Measurements from ENCODE around the gene LYRM4.
A peak's percentile ranks its signal among the peaks of the same experiment; 100 is the strongest.

DNA sequence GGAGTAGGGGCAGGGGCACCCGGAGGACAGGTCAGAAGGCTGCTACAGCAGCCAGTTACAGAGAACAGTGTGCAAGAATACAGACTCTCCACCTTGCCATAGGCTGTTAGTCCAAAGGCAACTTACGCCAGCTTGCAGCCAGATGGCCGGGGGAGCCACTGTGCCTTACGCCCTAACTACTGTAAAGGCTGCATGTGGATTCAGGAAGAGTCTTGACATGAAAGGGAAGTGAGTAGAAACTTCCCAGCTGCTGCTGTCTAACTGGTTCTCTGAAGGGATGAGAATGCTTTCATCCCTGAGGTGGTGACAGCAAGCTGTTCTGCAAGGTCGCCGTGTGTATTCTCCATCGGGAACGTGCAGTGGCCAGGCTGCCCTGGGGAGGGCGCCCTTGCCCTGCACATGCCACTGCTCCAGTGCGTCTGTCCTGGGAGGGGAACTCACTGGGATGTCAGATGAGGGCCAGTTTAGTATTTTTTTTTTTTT lies 46.1 kb downstream of the LYRM4 start:
- TF ChIP-seq, protein P1, sequence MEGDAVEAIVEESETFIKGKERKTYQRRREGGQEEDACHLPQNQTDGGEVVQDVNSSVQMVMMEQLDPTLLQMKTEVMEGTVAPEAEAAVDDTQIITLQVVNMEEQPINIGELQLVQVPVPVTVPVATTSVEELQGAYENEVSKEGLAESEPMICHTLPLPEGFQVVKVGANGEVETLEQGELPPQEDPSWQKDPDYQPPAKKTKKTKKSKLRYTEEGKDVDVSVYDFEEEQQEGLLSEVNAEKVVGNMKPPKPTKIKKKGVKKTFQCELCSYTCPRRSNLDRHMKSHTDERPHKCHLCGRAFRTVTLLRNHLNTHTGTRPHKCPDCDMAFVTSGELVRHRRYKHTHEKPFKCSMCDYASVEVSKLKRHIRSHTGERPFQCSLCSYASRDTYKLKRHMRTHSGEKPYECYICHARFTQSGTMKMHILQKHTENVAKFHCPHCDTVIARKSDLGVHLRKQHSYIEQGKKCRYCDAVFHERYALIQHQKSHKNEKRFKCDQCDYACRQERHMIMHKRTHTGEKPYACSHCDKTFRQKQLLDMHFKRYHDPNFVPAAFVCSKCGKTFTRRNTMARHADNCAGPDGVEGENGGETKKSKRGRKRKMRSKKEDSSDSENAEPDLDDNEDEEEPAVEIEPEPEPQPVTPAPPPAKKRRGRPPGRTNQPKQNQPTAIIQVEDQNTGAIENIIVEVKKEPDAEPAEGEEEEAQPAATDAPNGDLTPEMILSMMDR (IDR thresholded peaks at IDR 0.05; ENCODE audit: insufficient read depth, low read length, poor library complexity, severe bottlenecking), result peak; percentile 49
- TF ChIP-seq EZH2phosphoT487 (conservative IDR thresholded peaks at IDR 0.05; ENCODE audit: low read length), result no peak

Measured in SU-DHL-6 (cell line).